ENCODE results near the gene GAL3ST1.
"Not testable (repeated sequence)": the region's sequence is repeated elsewhere in the genome, so short reads cannot be mapped to it uniquely, and the experiment has no call there.

Gene GAL3ST1

DNA sequence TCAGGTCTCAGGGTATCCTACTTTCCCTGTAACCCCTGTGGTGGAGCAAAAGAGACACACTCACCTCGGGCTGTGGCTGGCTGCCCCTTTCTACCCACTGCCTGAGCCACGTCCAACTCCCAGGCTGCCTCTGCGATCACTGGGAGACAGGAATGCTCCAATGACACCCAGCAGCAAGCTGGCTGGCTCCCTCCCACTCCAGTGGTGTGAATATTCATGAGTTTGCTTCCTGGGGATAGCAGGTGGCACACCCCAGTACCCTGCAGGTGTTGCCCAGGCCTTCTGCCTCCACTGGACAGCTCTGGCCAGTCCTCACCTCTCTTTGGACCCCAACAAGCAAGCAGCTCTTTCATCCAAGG is 9.7 kb downstream of the GAL3ST1 start:
- no peak for DNase-seq (ENCODE audit: low read depth in 2 of 2)

DNA sequence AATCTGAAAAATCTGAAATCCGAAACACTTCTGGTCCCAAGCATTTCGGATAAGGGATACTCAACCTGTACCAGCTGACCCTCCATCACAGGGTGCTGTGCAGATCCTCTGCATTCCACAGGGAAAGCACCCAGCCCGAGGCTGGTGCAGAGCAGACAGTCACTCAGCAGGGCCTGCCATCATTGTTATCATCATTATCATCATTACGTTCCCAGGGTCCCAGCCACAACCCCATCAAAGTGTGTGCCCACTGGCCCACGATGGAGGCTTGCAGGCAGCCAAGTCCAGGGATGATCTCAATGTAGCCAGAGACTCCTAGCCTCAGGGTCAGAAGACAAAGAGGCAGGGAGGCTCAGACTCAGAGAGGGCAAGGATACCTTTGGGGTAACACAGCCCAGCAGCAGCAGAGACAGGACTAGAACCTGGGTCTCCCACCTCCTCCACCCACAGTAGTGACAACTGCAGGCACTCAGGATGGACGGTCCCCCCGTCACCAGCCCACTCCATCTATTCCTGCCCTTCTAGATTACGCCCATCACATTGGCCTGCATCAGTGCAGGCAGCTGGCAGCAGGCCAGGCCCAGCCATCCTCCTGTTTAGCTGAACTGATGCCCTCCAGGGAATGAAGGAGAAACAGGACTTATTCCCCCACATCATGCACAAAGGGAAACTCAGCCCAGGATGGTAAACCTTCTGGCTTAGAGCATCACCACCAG is 10.3 kb downstream of the GAL3ST1 start:
- DNase-seq (ENCODE audit: low read depth in 2 of 2): no peak

DNA sequence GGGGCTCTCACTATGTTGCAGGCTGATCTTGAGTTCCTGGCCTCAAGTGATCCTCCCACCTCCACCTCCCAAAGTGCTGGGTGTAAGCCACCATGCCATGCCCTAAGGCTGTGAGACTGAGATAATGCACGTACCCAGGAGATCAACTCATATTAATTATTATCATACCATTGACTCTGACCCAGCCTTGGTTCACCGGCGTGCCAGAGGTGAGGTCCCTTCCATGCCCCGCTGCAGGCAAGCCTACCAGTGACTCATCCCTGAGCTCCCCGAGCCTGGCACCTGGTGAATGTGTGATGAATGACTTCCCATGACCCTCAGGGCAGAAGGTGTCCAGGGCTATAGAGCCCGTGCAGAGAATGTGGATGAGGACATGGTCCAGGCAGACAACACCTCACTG is 12.1 kb downstream of the GAL3ST1 start:
- no peak for DNase-seq (ENCODE audit: low read depth in 2 of 2)

DNA sequence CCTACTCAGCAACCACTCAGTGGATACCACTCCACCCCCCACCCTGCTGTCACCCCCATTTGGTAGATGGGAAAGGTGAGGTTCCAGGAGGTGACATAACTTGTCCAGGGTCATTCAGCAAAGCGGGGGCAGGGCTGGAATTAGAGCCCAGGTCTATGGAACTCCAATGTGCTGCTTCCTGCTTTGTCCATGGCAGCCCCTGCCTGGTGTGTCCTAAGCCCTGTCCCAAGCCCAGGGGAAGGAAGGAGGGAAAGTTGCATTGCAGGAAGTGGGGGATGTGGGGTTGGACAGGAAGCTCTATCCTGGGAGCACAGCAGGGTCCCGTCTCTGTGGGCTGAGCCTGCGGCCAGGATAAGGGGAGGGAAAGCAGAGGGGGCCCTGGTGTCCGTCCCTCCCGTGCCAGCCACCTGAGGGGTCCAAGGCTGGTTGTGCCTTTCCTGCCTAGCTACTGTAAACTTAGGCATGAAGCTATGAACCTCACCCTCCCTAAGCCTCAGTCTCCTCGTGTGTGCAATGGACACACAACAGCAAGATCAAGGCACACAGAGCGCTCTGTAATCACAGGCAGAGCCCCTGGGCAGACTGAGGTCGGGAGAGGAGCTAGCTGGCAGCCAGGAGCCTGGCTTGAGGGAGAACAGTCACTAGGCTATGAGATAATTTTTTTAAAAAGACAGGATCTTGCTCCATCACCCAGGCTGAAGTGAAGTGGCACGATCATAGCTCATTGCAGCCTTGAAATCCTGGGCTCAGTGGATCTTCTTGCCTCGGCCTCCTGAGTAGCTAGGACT is 12.9 kb downstream of the GAL3ST1 start:
- DNase-seq (ENCODE audit: low read depth in 2 of 2): no peak

DNA sequence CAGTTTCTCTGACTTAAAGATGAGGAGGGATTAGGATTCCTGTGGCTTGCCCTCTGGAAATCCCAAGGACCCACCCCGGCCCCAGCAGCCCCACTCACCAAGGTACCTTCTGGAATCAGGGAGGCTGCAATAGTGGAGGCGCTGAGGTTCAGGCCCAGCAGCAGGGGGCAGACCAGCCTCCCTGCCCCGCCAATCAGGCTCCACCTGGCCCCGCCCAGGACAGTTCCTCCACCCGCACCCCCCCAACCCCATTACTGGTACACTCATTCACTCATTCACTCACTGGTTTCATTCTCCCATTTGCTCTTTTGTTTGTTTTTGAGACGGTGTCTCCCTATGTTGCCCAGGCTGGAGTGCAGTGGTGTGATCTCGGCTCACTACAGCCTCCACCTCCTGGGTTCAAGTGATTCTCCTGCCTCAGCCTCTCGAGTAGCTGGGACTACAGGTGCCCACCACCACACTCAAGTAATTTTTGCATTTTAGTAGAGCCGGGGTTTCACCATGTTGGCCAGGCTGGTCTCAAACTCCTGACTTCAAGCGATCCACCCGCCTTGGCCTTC is 13.7 kb downstream of the GAL3ST1 start:
- DNase-seq (ENCODE audit: low read depth in 2 of 2): not testable (repeated sequence)

DNA sequence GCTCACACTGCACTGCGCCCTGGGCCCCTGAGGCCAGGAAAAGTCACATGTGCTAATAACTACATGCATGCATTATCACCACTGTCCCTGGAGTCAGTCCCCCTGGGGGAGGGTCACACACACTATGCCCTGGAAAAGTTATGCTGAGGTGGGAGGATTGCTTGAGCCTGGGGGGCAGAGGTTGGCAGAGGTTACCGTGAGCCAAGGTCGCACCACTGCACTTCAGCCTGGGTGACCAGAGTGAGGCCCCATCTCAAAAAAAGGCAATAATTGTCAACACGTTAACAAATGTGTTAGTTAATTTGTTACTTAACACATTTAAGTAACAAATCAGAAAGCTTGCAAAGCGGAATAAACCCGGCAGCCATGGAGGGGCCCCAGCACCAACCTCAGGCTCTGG is 14.6 kb downstream of the GAL3ST1 start:
- no peak for DNase-seq (ENCODE audit: low read depth in 2 of 2)

DNA sequence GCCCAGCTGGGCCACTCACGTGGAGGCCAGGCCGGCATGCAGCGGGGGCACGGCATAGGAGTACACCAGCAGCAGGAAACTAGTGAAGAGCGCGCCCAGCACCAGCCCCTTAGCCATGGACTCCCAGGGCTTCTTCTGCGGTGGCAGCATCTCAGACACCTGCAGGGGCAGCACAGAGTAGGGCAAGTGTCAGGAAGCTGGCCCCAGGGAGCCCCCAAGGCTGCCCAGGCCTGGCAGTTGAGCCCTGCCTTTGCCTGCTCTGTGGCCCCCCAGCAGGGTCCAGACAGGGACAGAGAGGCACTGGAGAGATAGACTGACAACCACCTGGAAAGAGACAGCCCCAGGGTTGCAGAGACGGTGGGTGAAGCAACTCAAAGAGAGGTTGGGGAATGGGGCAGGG is 17.2 kb downstream of the GAL3ST1 start:
- no peak for DNase-seq (ENCODE audit: low read depth in 2 of 2)

DNA sequence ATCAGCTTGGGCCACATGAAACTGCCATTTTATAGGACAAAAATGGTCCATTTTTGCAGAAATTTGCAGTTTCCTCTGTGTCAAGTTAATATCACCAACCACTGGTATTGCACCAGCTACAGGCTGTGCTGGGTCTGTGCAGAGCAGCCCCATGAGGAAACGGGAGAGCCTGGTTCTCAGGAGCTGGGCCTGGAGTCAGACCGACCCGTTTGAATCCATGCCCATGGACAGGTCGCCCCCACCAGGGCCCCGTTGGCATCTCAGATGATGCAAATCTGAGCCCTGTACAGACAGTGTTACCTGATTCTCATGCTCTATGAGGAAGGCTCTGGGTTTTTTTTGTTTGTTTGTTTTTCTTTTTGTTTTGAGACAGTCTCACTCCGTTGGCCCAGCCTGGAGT is 18.1 kb downstream of the GAL3ST1 start:
- DNase-seq (ENCODE audit: low read depth in 2 of 2): no peak

DNA sequence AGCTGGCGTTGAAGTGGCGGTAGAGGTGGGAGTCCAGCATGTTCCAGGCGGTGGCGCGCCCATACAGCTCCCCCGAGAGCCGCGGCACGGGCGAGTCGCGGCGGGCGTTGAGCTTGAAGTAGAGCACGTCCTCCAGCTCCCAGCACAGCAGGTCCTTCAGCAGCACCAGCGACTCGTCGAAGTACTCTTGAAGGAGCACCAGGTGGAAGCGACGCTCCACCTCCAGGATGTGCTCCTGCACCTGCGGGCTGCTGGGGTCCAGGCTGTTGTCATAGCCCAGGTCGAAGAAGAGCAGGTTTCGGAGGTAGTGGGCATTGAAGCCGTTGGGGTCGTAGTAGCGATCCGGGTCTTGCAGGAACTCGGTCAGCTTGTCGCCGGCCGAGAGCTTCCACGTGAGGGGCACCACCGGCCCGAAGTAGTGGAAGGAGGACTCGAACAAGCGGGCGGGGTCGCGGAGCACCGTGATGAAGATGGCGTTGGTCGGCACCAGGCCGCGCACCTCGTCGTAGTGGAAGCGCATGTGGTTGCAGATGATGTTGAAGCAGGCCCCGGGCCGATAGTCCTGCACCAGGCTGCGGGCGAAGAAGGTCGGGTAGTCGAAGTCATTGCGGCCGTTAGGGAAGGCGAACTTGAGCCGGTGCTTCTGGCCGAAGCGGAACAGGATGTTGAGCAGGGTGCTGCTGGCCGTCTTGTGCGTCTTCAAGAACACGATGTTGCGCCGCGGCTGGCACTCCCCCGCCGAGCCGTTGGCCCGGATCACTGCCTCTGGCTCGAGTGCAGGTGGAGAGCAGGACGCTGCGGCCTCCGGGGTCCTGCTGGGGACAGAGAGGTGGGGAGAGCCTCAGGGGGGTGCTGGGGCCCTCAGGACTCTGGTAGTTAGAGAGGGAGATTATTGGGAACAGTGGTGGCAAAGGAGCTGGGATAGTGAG is 18.9 kb downstream of the GAL3ST1 start:
- no peak for DNase-seq (ENCODE audit: low read depth in 2 of 2)

DNA sequence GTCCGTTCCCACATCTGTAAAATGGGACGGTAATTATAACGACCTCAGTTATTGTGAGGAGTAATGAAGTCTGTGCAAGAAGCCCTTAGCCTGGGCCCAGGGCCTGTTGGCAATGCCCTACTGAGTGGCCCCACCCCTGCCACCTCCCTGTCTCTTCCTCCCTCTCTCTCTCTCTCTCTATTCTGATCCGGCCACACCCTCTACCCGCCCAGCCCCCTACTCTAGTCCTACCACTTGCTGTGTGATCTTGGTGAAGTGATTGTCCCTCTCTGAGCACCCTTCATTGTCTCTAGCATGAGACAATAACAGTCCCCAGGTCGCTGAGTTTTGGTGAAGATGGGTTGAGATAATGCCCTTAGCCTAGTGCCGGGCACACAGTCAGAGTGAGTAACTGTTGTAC is 20.5 kb downstream of the GAL3ST1 start:
- DNase-seq (ENCODE audit: low read depth in 2 of 2): no peak

DNA sequence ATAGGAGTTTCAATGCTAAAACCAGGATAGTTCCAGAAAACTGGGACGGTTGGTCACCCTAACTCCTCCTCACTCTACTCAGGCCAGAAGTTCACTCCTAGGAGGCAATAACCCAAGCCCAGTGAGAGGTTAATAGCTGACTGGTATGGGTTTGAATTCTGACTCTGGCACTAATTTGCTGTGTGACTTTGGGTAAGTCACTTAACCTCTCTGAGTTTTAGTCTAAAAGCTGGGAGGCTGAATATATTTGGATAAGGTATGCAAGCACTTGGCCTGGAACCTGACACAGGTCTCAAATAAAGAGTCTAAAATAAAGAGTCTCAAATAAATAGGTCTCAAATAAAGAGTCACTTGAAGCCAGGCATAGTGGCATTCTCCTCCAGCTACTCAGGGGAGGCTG is 21.7 kb downstream of the GAL3ST1 start:
- DNase-seq (ENCODE audit: low read depth in 2 of 2): no peak

DNA sequence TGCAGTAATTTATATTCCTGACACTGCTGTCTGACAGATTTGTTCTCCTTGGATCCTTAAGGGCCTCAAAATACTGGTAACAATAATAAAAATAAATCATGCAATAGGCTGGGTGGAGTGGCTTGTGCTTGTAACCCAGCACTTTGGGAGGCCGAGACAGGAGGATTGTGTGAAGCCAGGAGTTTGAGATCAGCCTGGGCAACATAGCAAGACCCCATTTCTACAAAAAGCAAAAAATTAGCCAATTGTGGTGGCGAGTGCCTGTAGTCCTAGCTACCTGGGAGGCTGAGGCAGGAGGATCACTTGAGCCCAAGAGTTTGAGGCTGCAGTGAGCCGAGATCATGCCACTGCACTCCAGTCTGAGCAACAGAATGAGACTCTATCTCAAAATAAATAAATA is 22.7 kb downstream of the GAL3ST1 start:
- DNase-seq (ENCODE audit: low read depth in 2 of 2): not testable (repeated sequence)

DNA sequence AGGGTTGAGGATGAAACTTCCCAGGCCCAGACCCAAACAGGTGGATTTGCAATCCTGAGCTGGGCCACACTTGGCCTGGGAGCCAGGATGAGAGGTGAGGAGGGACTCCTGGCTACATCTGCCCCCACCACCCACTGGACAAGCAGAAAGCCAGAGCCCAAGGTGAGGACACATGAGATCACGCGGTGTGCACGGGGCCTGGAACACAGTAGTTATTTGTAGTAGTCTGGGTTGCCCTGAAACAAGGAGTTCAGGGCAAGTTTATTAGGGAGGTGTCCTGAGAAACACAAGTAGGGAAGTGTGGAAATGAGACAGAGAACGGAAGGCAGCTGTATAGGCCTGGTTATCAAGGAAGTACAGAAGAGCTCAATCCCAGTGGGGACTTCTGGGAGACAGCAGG is 27.3 kb downstream of the GAL3ST1 start:
- DNase-seq (ENCODE audit: low read depth in 2 of 2): no peak

DNA sequence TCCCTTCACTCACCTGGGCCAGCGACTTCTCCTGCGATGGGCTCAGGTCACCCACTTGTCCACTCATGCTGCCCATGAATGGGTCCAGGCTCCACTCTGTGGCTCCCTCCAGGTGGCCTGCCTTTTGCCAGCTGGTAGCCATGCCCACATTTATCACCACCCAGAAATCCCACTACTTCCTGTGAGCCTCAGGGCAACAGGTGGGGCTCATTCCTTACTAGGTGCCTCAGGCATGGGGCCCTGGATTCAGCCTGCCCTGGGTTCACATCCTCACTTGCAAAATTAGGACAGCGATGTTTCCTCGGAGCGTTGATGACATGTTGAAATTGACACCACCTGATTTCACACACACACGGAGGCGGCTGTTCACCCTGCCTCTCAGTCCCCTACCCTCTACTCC is 27.8 kb downstream of the GAL3ST1 start, which contains the start of gene SEC14L6:
SEC14L6 (minus strand) TSS at position 126 of the 400 bp plus-strand sequence; CDS start at position 67, 59 bp downstream.
- DNase-seq (ENCODE audit: low read depth in 2 of 2): no peak

DNA sequence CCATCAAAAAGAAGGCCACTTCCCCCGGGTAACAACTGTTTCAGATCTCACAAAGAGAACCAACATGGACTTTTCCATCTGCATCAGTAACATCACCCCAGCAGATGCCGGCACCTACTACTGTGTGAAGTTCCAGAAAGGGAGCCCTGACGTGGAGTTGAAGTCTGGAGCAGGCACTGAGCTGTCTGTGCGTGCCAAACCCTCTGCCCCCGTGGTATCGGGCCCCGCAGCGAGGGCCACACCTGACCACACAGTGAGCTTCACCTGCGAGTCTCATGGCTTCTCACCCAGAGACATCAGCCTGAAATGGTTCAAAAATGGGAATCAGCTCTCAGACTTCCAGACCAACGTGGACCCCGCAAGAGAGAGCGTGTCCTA is 31.7 kb downstream of the GAL3ST1 start:
- no peak for DNase-seq (ENCODE audit: low read depth in 2 of 2)

DNA sequence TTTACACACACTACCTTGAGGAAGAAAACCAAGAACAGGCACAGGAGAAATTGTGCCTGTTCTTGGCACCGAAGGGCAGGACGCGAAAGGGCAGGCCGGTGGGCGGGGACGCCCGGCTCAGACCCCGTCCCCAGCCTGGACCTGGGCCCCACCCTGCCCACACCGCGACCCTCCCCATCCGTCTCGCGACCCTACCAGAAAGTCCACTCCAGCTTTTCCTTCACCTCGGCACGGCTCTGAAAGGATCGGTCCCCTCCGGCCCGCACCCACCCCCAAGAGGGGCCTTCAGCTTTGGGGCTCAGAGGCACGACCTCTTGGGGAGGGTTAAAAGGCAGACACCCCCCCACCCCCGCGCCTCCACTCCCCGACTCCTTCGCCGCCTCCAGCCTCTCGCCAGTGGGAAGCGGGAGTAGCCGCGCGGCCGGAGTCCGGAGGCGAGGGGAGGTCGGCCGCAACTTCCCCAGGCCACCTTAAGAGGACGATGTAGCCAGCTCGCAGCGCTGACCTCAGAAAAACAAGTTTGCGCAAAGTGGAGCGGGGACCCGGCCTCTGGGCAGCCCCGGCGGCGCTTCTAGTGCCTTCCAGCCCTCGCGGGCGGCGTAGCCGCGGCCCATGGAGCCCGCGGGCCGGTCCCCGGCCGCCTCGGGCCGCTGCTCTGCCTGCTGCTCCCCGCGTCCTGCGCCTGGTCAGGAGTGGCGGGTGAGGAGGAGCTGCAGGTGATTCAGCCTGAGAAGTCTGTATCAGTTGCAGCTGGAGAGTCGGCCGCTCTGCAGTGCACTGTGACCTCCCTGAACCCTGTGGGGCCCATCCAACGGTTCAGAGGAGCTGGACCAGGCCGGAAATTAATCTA is 32.3 kb downstream of the GAL3ST1 start:
- DNase-seq (ENCODE audit: low read depth in 2 of 2): no peak

DNA sequence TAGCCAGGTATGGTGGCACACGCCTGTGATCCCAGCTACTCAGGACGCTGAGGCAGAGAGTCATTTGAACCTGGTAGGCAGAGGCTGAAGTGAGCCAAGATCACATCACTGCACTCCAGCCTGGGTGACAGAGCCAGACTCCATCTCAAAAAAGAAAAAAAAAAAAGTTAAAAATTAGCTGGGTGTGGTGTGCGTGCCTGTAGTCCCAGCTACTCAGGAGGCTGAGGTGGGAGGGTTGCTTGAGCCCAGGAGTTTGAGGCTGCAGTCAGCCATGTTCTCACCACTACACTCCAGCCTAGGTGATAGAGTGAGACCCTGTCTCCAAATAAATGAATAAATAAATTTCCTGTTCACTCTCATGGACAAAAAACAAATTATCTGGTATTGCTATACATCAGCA is 33.0 kb downstream of the GAL3ST1 start:
- DNase-seq (ENCODE audit: low read depth in 2 of 2): not testable (repeated sequence)

DNA sequence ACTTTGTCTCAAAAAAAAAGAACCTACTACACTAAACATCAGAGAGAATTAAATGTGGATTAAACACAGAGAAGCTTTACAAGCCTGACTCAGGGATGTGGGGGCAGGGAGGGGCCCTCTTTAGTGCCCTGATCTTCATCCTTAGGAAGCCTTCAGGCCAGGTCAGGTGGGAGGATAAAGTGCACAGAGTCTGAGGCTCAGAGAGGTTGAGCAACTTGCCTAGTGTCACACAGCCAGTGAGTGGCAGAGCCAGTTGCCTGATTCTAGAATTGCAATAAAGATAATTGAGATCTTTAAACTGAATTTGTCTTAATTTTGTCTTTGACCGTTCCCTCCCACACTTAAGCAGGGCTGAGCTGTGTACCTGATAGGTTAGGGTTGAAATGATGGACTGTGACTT is 35.1 kb downstream of the GAL3ST1 start:
- no peak for DNase-seq (ENCODE audit: low read depth in 2 of 2)

DNA sequence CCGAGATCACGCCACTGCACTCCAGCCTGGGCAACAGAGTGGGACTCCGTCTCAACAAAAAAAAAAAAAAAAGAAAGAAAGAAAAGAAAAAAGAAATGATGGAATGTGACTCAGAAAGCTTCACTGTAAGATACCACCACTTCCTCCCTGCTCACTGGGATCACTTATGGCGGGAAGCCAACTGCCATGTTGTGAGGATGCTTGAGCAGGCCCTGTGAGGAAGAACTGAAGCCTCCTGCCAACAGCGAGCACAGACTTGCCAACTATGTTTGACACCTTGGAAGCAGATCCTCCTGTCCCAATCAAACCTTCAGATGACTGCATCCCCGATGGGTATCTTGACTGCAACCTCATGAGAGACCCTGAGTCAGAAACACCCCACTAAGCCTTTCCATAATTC is 36.2 kb downstream of the GAL3ST1 start:
- DNase-seq (ENCODE audit: low read depth in 2 of 2): no peak

DNA sequence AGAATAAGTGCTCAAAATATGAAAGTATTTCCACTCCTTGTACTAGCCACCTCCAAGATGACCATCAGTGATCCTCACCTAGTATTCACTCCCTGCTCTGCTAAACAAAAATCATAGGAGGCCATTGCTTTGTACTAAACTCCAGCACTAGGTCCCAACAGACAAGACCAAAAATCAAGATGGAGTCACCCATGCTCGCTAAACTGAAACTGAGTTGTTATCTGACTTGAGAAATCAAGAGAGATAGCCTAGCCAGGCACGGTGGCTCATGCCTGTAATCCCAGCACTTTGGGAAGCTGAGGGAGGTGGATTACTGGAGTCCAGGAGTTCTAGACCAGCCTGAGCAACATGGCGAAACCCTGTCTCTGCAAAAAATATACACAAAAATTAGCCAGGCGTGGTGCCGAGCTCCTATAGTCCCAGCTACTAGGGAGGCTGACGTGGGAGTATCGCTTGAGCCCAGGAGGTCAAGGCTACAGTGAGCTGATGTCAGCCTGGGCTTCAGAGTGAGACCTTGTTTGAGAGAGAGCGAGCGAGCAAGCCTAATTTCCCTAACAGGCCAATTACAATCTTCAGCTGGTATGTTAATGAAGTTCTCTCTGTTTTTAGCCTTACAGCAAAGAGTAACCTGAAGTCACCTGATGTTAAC is 37.3 kb downstream of the GAL3ST1 start:
- DNase-seq (ENCODE audit: low read depth in 2 of 2): no peak

DNA sequence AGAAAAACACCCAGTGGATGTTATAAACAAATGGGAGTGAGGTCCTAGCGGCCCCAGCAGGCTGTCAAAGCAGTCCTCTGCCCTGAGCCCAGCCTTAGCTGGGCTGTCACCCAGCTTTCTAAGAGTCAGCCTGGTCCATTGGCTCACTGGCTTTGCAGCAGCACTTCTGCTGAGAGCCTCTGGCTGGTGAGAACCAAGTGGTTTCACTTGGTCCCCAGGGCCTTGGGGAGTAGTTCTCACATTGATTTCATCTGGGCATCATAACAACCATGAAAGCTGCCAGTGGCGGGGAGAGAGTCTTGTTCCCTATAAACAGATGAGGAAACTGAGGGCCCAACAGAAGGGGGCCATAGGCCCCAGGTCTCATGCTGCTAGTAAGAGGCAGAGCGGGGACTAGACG is 39.3 kb downstream of the GAL3ST1 start:
- no peak for DNase-seq (ENCODE audit: low read depth in 2 of 2)

Data from stimulated activated CD8-positive, alpha-beta memory T cell treated with anti-CD3 and anti-CD28 coated beads, Interleukin-7, amount 100 ng/mL, for 1 hour (primary cell).